H1 (cell line): ENCODE results near the gene ATXN7. TPM values are rescaled to one million over a fixed set of nuclear protein-coding genes. Genes with fewer than 3 reads are reported as not detected.

ENCODE experiments used
- CTCF ChIA-PET: fragments of 300-600 bp; sonication (Branson Sonifier 250); formaldehyde crosslinking; loops from one replicate; lab custom pipeline; 2021; ENCODE audit not compliant: partially characterized antibody; lab: Charles Lee
- POLR2A ChIA-PET: fragments of 300-600 bp; sonication (Branson Sonifier 250); formaldehyde crosslinking; loops from one replicate; lab custom pipeline; 2021; ENCODE audit warnings: inconsistent platforms; ENCODE audit not compliant: partially characterized antibody; lab: Charles Lee
- DNase-seq, 2 experiments: peaks; one replicate each; pipeline versions ENCODE4 v3.0.0 to v3.0.0-alpha.2; 2010 to 2022; ENCODE audit warnings: low spot score in 2 of 2, low read depth in 1 of 2, mixed read lengths in 1 of 2
- FAIRE-seq: peaks from 2 replicates; lab custom pipeline; 2011; peaks lifted over from hg19 to GRCh38; lab: Jason Lieb, UNC
- H2AFZ ChIP-seq: 2 replicates; pipeline ENCODE4 v1.8.1; 2012; ENCODE audit warnings: low read length, inconsistent platforms
- H2AK5ac ChIP-seq: 2 replicates; pipeline ENCODE4 v1.6.1; 2013; ENCODE audit warnings: low read depth, low read length
- H2BK120ac ChIP-seq: replicated peaks from 2 replicates; pipeline ENCODE3; 2013; ENCODE audit warnings: low read depth, low read length, inconsistent platforms
- H2BK12ac ChIP-seq: 2 replicates; pipeline ENCODE4 v1.6.1; 2013; ENCODE audit warnings: low read depth, low read length
- H2BK15ac ChIP-seq: 2 replicates; pipeline ENCODE4 v1.6.1; 2013; ENCODE audit warnings: low read length
- H2BK20ac ChIP-seq: 2 replicates; pipeline ENCODE4 v1.6.1; 2013; ENCODE audit warnings: low read length
- H2BK5ac ChIP-seq: 2 replicates; pipeline ENCODE4 v1.6.1; 2013; ENCODE audit warnings: low read depth, low read length
- H3K14ac ChIP-seq: 2 replicates; pipeline ENCODE4 v1.6.1; 2013; ENCODE audit warnings: inconsistent platforms; ENCODE audit not compliant: insufficient read length
- H3K18ac ChIP-seq: 2 replicates; pipeline ENCODE4 v1.6.1; 2013; ENCODE audit warnings: low read length; ENCODE audit errors: extremely low read depth
- H3K23ac ChIP-seq: 2 replicates; pipeline ENCODE4 v1.6.1; 2013; ENCODE audit warnings: inconsistent platforms; ENCODE audit not compliant: insufficient read length
- H3K23me2 ChIP-seq: 2 replicates; pipeline ENCODE4 v1.6.1; 2013; ENCODE audit warnings: low read depth, low read length
- H3K27ac ChIP-seq: 2 replicates; pipeline ENCODE4 v1.6.1; 2011; ENCODE audit warnings: low read depth, low read length, inconsistent platforms
- H3K27me3 ChIP-seq, 4 experiments: replicated peaks in 1 of 4; 1 replicate in 1 of 4; 2 replicates in 3 of 4; pipeline versions ENCODE4 v1.6.1 to v1.8.1; 2011 to 2013; ENCODE audit warnings: low read length in 3 of 4, mild to moderate bottlenecking in 3 of 4, inconsistent platforms in 2 of 4, mixed read lengths in 2 of 4, moderate library complexity in 1 of 4; ENCODE audit not compliant: control insufficient read depth in 3 of 4, insufficient read depth in 3 of 4; ENCODE audit errors: extremely low read depth in 1 of 4
- H3K36me3 ChIP-seq, 4 experiments: 2 replicates each; pipeline versions ENCODE4 v1.6.1 to v1.8.1; 2011 to 2013; ENCODE audit warnings: mild to moderate bottlenecking in 4 of 4, low read length in 3 of 4, moderate library complexity in 2 of 4, control low read depth in 1 of 4, inconsistent platforms in 1 of 4; ENCODE audit not compliant: insufficient read depth in 4 of 4, control insufficient read depth in 2 of 4
- H3K4ac ChIP-seq: replicated peaks from 2 replicates; pipeline ENCODE3; 2013; ENCODE audit warnings: low read length, low read depth, mixed read lengths, inconsistent platforms; ENCODE audit not compliant: insufficient read length
- H3K4me1 ChIP-seq, 4 experiments: replicated peaks in 1 of 4; 1 replicate in 1 of 4; 2 replicates in 3 of 4; pipeline versions ENCODE4 v1.6.1 to v1.8.1; 2011 to 2013; ENCODE audit warnings: low read length in 3 of 4, inconsistent platforms in 2 of 4, mixed read lengths in 1 of 4; ENCODE audit not compliant: insufficient read depth in 4 of 4, control insufficient read depth in 3 of 4
- H3K4me2 ChIP-seq, 2 experiments: 2 replicates each; pipeline versions ENCODE4 v1.6.1 to v1.8.1; 2011 to 2013; ENCODE audit warnings: low read depth in 2 of 2, low read length in 2 of 2, control low read depth in 1 of 2, inconsistent platforms in 1 of 2, mild to moderate bottlenecking in 1 of 2; ENCODE audit not compliant: insufficient read depth in 1 of 2
- H3K4me3 ChIP-seq, 4 experiments: fragments of 200-600, 300-600 bp in 1 of 4; sonication (generic), shearing (Covaris generic), sonication (Bioruptor Twin) in 1 of 4; 2 replicates each; pipeline versions ENCODE4 v1.5.1 to v1.8.1; 2011 to 2016; ENCODE audit warnings: low read length in 4 of 4, low read depth in 3 of 4, control low read depth in 2 of 4, inconsistent platforms in 2 of 4, mild to moderate bottlenecking in 2 of 4, mixed read lengths in 1 of 4, moderate library complexity in 1 of 4; ENCODE audit not compliant: insufficient read depth in 2 of 4; ENCODE audit errors: extremely low read depth in 1 of 4
- H3K56ac ChIP-seq: replicated peaks from 2 replicates; pipeline ENCODE3; 2013; ENCODE audit warnings: low read depth, mild to moderate bottlenecking, mixed read lengths, low read length, inconsistent platforms; ENCODE audit not compliant: insufficient read length
- H3K79me1 ChIP-seq: 2 replicates; pipeline ENCODE4 v1.6.1; 2013; ENCODE audit warnings: low read depth, low read length, control low read depth
- H3K79me2 ChIP-seq, 2 experiments: 2 replicates each; pipeline versions ENCODE4 v1.6.1 to v1.8.1; 2012 to 2013; ENCODE audit warnings: low read length in 2 of 2, mild to moderate bottlenecking in 2 of 2, inconsistent platforms in 1 of 2; ENCODE audit not compliant: insufficient read depth in 2 of 2, control insufficient read depth in 1 of 2
- H3K9ac ChIP-seq, 4 experiments: replicated peaks in 1 of 4; 1 replicate in 1 of 4; 2 replicates in 3 of 4; pipeline versions ENCODE4 v1.6.1 to v1.8.1; 2011 to 2013; ENCODE audit warnings: low read depth in 3 of 4, low read length in 3 of 4, control low read depth in 2 of 4, mild to moderate bottlenecking in 2 of 4, moderate library complexity in 2 of 4, inconsistent platforms in 1 of 4; ENCODE audit errors: extremely low read depth in 1 of 4
- H3K9me3 ChIP-seq, 2 experiments: 2 replicates each; pipeline versions ENCODE4 v1.6.1 to v1.8.1; 2012 to 2013; ENCODE audit warnings: mild to moderate bottlenecking in 2 of 2, moderate library complexity in 2 of 2, control low read depth in 1 of 2, inconsistent platforms in 1 of 2, low read depth in 1 of 2, low read length in 1 of 2, mixed read lengths in 1 of 2; ENCODE audit not compliant: insufficient read depth in 2 of 2
- H4K20me1 ChIP-seq, 2 experiments: replicated peaks in 1 of 2; 2 replicates each; pipeline versions ENCODE3 to v1.8.1; 2011 to 2013; ENCODE audit warnings: inconsistent platforms in 2 of 2, low read length in 2 of 2, mild to moderate bottlenecking in 1 of 2; ENCODE audit not compliant: insufficient read depth in 2 of 2, control insufficient read depth in 1 of 2
- H4K5ac ChIP-seq: 2 replicates; pipeline ENCODE4 v1.6.1; 2013; ENCODE audit warnings: low read length, low read depth, mixed read lengths, inconsistent platforms; ENCODE audit not compliant: insufficient read length
- H4K8ac ChIP-seq: 2 replicates; pipeline ENCODE4 v1.8.0; 2013; ENCODE audit warnings: mild to moderate bottlenecking, moderate library complexity, low read length, inconsistent platforms; ENCODE audit not compliant: insufficient read depth; ENCODE audit errors: extremely low read depth
- H4K91ac ChIP-seq: replicated peaks from 2 replicates; pipeline ENCODE3; 2013; ENCODE audit warnings: low read length, mixed read lengths, inconsistent platforms; ENCODE audit not compliant: insufficient read length
- CBX5 ChIP-seq: fragments of 300-800, 300-1000 bp; sonication (generic); IDR thresholded peaks from 2 replicates; pipeline ENCODE4 v1.7.1; 2016; ENCODE audit warnings: antibody characterized with exemption, low read length, low read depth
- CEBPB ChIP-seq: IDR thresholded peaks from 2 replicates; pipeline ENCODE4 v1.6.1; 2012; ENCODE audit warnings: low read depth, low read length
- FOSL1 ChIP-seq: IDR thresholded peaks from 2 replicates; pipeline ENCODE4 v1.6.1; 2011; ENCODE audit warnings: mild to moderate bottlenecking, low read depth, low read length, moderate library complexity; ENCODE audit not compliant: insufficient read depth
- NANOG ChIP-seq: IDR thresholded peaks from 2 replicates; pipeline ENCODE4 v1.6.1; 2011; ENCODE audit warnings: low read length, low read depth, mild to moderate bottlenecking, inconsistent platforms; ENCODE audit not compliant: insufficient read depth, poor library complexity, severe bottlenecking
- RFX5 ChIP-seq: IDR thresholded peaks from 2 replicates; pipeline ENCODE4 v1.6.1; 2011; ENCODE audit warnings: low read depth, low read length, improper control_type of control experiment, borderline replicate concordance
- SIRT6 ChIP-seq: IDR thresholded peaks from one replicate; pipeline ENCODE4 v1.7.1; 2012; ENCODE audit warnings: low read length, inconsistent platforms
- TAF7 ChIP-seq: optimal IDR thresholded peaks from 2 replicates; pipeline ENCODE3; 2011; ENCODE audit warnings: low read depth, mild to moderate bottlenecking, inconsistent platforms, low read length, moderate library complexity, borderline replicate concordance
- WGBS, 2 experiments: shearing (Covaris generic) in 1 of 2; methylation state at CpG; one replicate each; pipeline versions ENCODE4 v1.1.6 to v1.1.7; 2013 to 2015; ENCODE audit warnings: low lambda C conversion rate in 2 of 2, mixed read lengths in 2 of 2, inconsistent platforms in 1 of 2, low coverage in 1 of 2, missing lambda C conversion rate in 1 of 2; ENCODE audit not compliant: insufficient replicate concordance in 2 of 2, insufficient coverage in 1 of 2, insufficient read length in 1 of 2; ENCODE audit errors: extremely low coverage in 1 of 2, missing lambda C conversion rate in 1 of 2; 5-methylcytosine and 5-hydroxymethylcytosine counted together
- polyA plus RNA-seq, 7 experiments: library from polyadenylated mRNA; depleted of rRNA in 3 of 7; stranded (reverse) in 5 of 7; unstranded in 2 of 7; fragments of >200 nt in 5 of 7; fragments of 200-250 nt in 2 of 7; gene quantifications; 1 replicate in 5 of 7; 2 replicates in 1 of 7; 4 replicates in 1 of 7; pipeline versions ENCODE4 v1.2.1 to v1.2.3, GENCODE V29; 2011 to 2013; ENCODE audit warnings: missing spikeins in 2 of 7, mixed read lengths in 2 of 7
- total RNA-seq: library from RNA; stranded (reverse); fragmentation: NEBNext Ultra II Directional; extraction: Animal tissue kit (Norgen Biotek cat#: 25700); gene quantifications from 2 replicates; pipeline ENCODE4 v1.2.1, GENCODE V29; 2021

Gene ATXN7
- total and polyA plus RNA-seq, 2 of the 8 experiments (the other 6 are each of a cell fraction or from before 2014, with no cell fraction given), result 15.5 to 16.8 TPM

DNA sequence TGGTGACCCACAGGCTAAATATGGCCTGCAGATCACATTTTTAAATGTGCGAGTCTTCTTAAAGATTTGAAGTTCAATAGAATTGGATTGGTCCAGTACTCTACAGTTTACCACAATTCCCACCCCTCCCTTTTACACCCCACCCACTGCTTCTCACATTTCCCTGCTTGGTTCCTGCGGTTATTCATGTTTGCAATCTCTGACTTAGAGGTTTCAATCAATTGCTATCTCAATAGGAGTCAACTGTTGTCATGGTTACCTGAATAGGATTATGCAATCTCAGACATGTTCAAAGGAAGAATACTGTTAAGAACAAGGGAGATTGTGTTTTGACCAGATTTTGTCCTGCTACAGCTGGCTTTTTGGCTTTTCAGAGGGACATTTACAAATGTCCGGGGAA, 49.4 kb upstream of the ATXN7 start:
- TF ChIP-seq SIRT6, result no peak
- TF ChIP-seq CBX5, result no peak
- peak; percentile 7 for TF ChIP-seq NANOG
- TF ChIP-seq CEBPB, result peak; percentile 98
- TF ChIP-seq TAF7, result no peak
- TF ChIP-seq RFX5, result no peak
- no peak for TF ChIP-seq FOSL1
- TF ChIP-seq, all 59 proteins: peak for 2
- no peak overlapping the region for H2BK120ac ChIP-seq
- H3K9me3 ChIP-seq, result no peaks in the 10 kb centered on the region
- H3K9ac ChIP-seq, result no peak overlapping the region
- no peak overlapping the region for H3K14ac ChIP-seq
- DNase-seq, result no peak
- H3K23me2 ChIP-seq, result no peaks in the 10 kb centered on the region
- H3K18ac ChIP-seq, result no peak overlapping the region
- H3K4me3 ChIP-seq, result no peak overlapping the region
- peak; percentile 32 for FAIRE-seq
- H4K91ac ChIP-seq, result no peak overlapping the region
- H3K56ac ChIP-seq, result no peak overlapping the region
- H2BK20ac ChIP-seq, result no peak overlapping the region
- no peaks in the 10 kb centered on the region for H3K79me2 ChIP-seq
- peaks cover 0 to 10% (median 3%) of the 10 kb centered on the region in 4 experiments; a peak in 2 of 7 replicates for H3K4me1 ChIP-seq
- no peak overlapping the region for H4K8ac ChIP-seq
- no peaks in the 10 kb centered on the region for H3K36me3 ChIP-seq
- WGBS, 2 experiments, result 82% methylated on average over 3 of the region's 3 CpGs; no CpG with 5 or more reads in 1 of the 2 experiments
- POLR2A ChIA-PET, result no interaction called here
- H2BK5ac ChIP-seq, result no peak overlapping the region
- no peaks in the 10 kb centered on the region for H3K27me3 ChIP-seq
- CTCF ChIA-PET, result interaction anchor here (1.2 to 5.0 kb wide), 3 partner anchors 179 to 464 kb away, joined by 3 to 30 read pairs (median 11); no protein-coding TSS in a partner anchor
- H4K20me1 ChIP-seq, result no peaks in the 10 kb centered on the region
- no peak overlapping the region for H3K4me2 ChIP-seq
- H4K5ac ChIP-seq, result no peak overlapping the region
- H2BK12ac ChIP-seq, result no peak overlapping the region
- no peak overlapping the region for H3K27ac ChIP-seq
- no peaks in the 10 kb centered on the region for H3K79me1 ChIP-seq
- no peak overlapping the region for H3K4ac ChIP-seq
- no peak overlapping the region for H2BK15ac ChIP-seq
- no peak overlapping the region for H2AK5ac ChIP-seq
- no peak overlapping the region for H3K23ac ChIP-seq
- no peak overlapping the region for H2AFZ ChIP-seq
